HG03520 (cell line): ENCODE data around the gene NKAIN2.
"Not testable (repeated sequence)": the region's sequence is repeated elsewhere in the genome, so short reads cannot be mapped to it uniquely, and the experiment has no call there.

Source experiments
- ATAC-seq: cut with Tn5 transposase; IDR thresholded peaks from one replicate; pipeline ENCODE4 v1.9.1; 2021; ENCODE audit warnings: mild to moderate bottlenecking, moderate library complexity; ENCODE audit not compliant: unreplicated experiment

Gene NKAIN2

DNA sequence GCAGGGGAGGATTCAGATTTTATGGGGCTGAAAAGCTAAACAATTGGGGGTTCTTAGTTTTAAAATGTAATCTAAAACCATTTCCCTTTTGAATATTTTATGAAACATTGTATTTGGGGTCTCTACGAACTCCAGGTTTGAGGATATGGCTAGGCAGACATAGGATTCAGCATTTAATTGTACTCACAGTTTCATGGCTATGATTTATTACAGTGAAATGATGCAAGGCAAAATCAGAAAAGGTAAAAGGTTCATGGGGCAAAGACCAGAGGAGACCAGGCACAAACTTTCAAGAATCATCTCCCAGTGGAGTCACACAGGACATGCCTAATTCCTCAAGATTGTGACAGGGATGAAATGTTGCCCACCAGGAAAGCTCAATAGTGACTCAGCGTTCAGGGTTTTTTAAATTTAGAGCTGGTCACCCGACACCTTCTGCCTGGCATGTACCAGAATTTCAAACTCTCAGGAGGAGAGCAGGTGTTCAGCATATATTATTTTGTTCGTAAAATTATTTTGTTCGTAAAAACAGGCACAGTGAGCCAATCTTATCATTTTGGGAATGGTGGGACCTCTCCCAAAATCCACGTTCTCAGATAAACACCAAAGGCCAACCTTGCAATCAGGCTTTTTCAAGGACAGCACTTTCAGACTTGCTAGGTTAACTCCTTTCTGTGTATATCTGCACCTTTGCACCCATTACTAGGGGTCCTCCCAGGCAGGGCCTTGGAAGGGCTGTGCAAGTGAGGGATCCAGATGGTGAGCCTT lies 270.3 kb downstream of the NKAIN2 start:
- no peak for ATAC-seq

GRCh38 chr6:124074606-124075005 lies 270.9 kb downstream of the NKAIN2 start:
- no peak for ATAC-seq

DNA sequence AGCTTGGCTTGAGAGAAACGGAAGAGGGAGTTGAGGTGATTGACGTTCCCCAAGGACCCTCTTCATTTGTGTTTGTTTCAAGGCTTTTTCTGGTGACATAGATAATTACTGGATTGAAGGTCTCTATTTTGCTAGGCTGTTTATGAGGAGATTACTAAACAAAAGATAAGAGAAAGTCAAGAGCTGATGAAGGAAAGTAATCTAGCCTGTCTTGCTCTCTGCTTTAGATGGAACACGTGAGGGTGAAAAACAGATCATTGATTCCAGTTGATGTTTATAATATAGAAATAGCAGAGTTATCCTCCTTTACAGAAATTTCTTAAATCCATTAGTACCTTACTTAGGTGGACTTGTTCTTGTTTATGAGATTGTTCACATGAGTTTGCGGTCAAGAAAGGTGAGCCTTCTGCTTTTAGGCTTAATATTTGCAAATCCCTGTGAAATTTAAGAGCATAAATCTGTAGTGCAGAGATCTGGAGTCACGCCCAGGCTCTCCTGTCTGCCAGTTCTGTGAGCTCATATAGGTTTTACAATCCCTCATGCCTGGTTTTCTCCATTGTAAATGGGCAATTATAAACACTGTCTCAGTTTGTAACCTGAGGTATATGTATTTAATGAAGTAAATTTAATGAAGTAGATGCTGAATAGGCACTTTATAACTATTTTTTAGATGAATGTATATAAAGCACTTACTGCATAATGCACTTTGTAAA lies 272.8 kb downstream of the NKAIN2 start:
- no peak for ATAC-seq

DNA sequence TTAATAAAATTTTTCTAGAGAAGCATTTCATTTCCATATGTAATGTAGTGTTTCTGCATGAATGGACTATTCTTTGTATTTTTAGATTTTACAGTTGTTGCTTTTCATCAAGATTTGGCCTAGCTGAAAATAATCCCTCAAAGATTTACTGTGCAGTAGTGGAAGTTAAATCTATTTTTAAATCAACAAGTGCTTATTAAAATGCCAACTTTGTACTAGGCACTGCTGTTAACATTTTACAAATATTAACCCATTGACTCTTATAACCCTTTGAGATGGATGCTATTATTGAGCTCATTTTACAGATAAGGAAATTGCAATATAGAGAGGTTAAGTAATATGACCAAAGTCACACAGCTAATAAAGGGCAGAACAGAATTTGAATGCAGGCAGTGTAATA lies 274.5 kb downstream of the NKAIN2 start:
- ATAC-seq, result no peak

DNA sequence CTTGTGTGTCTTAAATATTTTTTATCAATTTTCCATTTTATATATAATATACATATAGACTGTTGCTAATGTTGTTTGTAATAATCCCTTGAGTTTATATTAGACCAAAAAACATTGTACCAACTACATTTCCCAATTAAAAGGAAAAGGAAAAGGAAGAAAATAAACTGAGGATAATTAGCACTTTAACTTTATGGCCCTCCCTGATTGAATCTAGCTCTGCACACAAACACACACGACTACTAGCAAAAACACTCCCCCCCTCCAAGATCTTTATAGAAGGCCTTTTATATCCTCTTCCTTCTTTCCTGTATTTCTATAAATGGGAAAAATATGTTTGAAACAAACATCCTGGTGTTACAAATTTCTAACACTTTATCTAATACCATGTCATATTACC lies 276.8 kb downstream of the NKAIN2 start:
- no peak for ATAC-seq

DNA sequence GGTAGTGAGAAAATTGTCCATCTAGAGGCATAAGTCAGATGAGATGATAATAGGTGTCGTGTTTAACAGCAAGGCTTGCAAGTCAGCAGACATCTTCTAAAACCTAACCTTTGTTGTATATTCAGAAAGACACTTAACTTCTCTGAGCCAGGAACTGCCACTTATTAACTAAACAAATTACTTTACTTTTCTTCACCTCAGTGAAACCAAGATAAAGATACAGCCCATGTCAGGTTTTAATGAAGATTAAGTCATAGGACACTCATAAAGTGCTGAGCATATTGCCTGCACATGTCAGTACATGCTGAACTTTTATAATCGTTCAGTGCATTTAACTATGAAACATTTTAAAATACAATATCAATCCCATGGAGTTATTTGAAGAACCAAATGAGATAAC lies 286.8 kb downstream of the NKAIN2 start:
- ATAC-seq, result no peak

DNA sequence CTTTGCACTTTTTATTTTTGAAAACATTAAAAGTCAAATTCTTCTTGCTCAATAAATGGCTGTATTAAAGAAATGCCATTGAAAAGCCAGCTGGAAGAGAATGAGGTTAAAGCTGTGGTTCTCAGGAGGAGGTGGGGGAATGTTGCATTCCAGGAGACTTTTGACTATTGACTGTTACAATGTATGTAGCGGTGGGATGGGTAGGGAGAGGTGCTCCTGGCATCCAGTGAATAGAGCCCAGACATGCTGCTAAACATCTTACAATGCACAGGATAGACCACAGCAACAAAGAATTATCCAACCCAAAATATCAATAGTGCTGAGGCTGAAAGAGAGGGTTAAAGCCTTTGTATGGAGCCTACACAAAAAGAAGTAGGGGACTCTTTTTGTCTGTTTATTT lies 295.9 kb downstream of the NKAIN2 start:
- no peak for ATAC-seq

- ATAC-seq, result no peak
Observed at GRCh38 chr6:124110514-124110913, 306.8 kb downstream of the NKAIN2 start.

GRCh38 chr6:124119596-124119995 lies 315.9 kb downstream of the NKAIN2 start:
- no peak for ATAC-seq

DNA sequence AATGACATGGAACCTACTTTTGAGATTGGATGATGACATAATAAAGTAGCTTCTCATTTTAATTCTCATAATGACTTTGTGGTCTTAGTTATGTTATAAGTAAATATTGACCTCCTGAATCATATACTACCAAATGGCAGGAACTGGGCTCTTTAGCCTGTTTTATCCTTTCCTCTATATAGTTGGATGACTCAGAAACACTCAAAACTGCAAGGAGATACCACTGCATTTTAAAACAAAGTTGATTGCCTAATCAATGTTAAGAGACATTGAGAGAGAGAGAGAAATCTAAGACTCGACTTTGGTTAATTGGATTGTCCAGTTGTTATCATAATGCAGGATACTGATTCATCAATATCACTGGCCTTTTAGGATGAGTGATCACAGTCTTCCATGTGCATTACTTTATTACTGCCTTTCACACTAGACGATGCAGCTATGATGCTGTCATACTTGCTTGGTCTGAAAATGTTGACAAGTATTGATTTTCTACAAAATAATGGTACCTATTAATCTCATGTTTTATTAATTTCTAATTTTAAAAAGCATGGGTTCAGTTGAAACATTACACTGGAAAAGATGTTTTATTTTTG lies 320.0 kb downstream of the NKAIN2 start:
- no peak for ATAC-seq

GRCh38 chr6:124131259-124131658 lies 327.6 kb downstream of the NKAIN2 start:
- no peak for ATAC-seq

DNA sequence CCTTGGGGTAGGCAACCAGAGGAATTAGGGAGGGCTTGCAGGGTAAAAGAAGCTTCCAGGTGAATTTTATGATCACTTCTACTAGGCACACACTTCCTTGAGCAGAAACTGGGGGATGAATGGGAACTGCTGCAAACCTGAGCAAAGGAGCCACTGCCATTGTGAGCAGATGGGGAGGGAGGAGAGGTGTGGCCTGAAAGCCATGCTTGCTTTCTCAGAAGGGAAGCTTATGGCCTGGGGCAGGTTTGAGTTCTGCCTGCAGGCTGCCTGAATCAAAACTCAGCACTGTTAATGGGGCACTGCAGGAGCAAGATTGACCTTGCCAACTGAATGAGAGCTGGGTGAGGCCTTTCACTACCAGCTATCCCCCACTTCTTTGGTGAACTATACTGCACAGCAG lies 328.1 kb downstream of the NKAIN2 start:
- ATAC-seq, result no peak

- no peak for ATAC-seq
Observed at GRCh38 chr6:124132256-124132655, 328.6 kb downstream of the NKAIN2 start.

DNA sequence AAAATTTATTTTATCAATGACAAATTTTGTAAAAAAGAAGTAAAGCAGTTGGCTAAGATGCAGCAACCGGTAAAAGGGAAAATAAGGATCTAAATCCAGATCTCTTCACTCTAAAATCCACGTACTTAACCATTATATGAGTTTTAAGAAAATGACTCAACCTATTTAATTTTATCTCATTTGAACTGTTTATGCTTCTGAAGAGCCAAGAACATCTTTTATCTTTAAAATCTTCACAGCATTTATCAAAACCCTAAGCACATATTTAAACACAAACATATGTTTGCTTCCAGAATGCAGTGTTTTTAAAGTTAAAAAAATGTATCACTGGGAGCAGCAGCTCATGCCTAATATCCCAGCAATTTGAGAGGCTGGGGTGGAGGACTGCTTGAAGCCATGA lies 339.2 kb downstream of the NKAIN2 start:
- ATAC-seq, result no peak

GRCh38 chr6:124143435-124143834 lies 339.8 kb downstream of the NKAIN2 start:
- ATAC-seq, result no peak

- ATAC-seq, result no peak
Observed at GRCh38 chr6:124147621-124148020, 344.0 kb downstream of the NKAIN2 start.

DNA sequence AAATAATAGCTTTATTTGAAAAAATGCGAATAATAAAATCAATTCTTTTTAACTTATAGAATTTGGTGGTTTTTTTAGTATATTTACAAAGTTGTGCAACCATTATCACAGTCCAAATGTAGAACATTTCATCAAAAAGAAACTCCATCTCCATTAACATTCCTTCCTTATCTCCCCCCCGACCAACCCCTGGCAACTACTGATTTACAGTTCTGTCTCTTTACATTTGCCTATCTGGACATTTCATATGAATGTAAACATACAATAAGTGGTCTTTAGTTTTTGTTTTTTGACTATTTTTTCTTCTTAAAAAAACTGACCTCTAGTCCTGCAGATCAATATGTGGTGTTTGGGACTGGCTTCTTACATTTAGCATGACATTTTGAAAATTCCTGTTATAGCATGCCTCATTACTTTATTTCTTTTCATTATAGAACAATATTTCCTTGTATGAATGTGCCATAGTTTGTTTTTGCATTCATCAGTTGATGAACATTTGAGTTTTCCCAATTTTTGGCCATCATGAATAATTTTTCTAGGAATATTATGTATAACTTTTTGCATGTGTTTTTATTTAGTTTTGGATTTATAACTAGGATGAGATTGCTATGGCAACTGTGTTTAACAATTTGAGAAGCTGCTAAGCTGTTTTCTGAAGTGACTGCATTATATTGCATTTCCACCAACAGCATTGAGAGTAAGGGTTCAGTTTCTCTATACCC lies 344.7 kb downstream of the NKAIN2 start:
- ATAC-seq, result no peak

DNA sequence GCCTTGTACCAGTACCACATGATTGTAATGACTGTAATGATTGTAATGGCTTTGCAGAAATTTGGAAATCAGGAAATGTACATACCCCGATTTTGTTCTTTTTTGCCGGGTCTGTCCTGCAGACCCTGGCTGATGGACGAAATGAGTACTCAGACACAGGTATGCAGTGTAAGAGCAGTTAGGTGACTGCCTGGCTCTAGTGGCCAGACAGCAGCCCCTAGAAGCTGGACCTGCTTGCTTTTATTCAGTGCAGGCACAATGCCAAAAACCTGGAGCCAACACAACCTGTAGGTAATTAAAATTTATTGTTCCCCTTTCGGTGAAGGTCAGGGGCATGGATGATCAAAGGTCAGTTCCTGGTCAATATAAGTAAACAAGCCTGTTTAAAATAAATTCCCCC lies 346.0 kb downstream of the NKAIN2 start:
- no peak for ATAC-seq

DNA sequence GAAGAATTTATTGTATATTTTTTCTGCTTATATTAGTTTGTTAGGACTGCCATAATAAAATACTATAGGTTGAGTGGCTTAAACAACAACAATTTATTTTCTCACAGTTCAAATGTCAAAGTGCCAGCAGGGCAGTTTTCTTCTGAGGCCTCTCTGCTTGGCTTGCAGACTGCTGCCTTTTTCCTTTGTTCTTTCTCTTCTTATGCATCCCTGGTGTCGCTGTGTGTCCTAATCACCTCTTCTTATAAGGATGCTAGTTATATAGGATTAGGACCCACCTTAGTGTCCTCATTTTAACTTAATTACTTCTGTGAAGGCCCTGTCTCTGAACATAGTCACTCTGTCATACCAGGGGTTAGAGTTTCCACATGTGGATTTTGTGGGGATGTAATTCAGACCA lies 354.4 kb downstream of the NKAIN2 start:
- ATAC-seq, result no peak

DNA sequence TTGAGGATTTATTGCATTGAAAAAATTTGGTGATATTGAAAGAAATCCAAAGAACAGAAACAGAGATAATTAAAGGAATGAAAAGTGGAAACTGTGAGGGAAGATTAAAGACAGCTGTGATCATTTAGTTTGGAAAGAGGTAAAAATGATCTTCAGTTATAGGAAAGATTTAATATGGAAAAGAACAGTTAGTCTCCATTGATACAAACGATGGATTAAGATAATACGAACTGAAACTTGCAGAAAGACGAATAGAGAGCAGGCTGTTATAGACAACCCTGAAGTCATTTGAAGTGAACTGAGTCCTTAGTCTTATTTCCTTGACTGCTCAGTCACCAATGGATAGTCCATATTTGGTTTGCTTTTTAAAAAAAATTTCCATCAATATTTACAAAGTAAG lies 360.0 kb downstream of the NKAIN2 start:
- no peak for ATAC-seq

DNA sequence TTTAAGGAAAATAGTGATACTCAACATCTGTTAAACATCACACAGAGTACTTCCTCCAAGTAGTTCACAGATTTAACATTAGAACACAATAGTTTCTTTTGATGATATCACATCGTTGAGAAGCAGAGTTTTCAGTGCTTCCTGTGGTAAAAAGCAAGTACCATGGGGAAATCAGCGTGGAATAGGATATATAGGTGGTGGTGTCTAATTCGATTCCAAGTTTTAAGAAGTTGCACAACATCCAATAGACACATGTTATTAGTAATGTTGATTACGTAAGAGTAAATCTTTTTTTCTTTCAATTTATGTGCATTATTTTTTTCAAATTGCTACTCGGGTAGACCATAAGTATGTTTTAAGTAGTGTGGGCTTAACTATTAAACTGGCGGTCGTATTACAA lies 360.7 kb downstream of the NKAIN2 start:
- no peak for ATAC-seq

DNA sequence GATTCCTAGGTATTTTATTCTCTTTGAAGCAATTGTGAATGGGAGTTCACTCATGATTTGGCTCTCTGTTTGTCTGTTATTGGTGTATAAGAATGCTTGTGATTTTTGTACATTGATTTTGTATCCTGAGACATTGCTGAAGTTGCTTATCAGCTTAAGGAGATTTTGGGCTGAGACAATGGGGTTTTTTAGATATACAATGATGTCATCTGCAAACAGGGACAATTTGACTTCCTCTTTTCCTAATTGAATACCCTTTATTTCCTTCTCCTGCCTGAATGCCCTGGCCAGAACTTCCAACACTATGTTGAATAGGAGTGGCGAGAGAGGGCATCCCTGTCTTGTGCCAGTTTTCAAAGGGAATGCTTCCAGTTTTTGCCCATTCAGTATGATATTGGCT lies 363.6 kb downstream of the NKAIN2 start:
- ATAC-seq, result not testable (repeated sequence)
